CD4-positive, alpha-beta T cell treated with Interleukin-10 for 1 hour (primary cell): ENCODE data around the gene TRAF3.

Experiments used
- DNase-seq: peaks from one replicate; pipeline ENCODE4 v3.0.0-alpha.2; 2020

The TRAF3 gene

GRCh38 chr14:102778338-102779083 is 1.3 kb downstream of the TRAF3 start:
- peak; percentile 43 for DNase-seq

GRCh38 chr14:102779084-102779462 is 1.8 kb downstream of the TRAF3 start:
- no peak for DNase-seq

GRCh38 chr14:102779574-102780315 is 2.5 kb downstream of the TRAF3 start:
- DNase-seq: no peak

GRCh38 chr14:102781063-102781462 is 3.8 kb downstream of the TRAF3 start:
- DNase-seq: no peak

DNA sequence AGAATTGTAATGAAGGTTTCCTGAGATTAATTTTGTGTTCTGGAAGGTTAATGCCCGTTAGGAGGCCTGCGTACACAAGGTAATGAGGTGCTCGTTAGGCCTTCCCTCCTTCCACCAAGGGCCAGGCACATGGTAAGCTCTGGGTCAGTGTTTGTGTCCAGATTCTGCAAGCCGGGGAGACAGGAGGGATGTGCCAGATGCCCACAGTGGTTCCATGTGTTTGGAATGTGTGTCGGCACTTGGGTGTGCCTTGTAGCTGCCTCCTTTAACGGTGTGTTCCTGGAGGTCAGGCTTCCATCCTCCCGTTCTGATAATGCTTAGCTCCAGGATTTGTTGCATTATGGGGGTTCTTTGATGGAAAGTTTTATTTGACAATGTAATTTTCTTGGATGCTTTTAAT is 5.7 kb downstream of the TRAF3 start:
- no peak for DNase-seq

GRCh38 chr14:102784892-102785594 is 7.8 kb downstream of the TRAF3 start:
- no peak for DNase-seq

- no peak for DNase-seq
Observed at GRCh38 chr14:102785595-102785963, 8.3 kb downstream of the TRAF3 start.

- DNase-seq: no peak
Observed at GRCh38 chr14:102786768-102787167, 9.5 kb downstream of the TRAF3 start.

DNA sequence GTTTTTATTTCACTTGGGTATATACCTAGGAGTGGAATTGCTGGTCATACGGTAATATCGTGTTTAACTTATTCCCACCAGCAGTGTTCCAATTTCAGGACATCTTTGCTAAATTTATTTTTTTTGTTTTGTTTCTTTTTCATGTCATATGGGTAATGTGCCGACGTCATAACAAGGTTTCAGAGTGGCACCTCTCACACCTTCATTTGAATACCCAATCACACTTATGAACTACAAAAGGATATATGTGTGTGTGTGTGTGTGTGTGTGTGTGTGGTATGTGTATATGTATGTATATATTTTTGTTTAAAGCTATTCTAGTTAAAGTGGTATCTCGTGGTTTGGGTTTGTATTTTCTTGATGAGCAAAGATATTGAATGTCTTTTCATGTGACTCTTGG is 12.1 kb downstream of the TRAF3 start:
- no peak for DNase-seq

DNA sequence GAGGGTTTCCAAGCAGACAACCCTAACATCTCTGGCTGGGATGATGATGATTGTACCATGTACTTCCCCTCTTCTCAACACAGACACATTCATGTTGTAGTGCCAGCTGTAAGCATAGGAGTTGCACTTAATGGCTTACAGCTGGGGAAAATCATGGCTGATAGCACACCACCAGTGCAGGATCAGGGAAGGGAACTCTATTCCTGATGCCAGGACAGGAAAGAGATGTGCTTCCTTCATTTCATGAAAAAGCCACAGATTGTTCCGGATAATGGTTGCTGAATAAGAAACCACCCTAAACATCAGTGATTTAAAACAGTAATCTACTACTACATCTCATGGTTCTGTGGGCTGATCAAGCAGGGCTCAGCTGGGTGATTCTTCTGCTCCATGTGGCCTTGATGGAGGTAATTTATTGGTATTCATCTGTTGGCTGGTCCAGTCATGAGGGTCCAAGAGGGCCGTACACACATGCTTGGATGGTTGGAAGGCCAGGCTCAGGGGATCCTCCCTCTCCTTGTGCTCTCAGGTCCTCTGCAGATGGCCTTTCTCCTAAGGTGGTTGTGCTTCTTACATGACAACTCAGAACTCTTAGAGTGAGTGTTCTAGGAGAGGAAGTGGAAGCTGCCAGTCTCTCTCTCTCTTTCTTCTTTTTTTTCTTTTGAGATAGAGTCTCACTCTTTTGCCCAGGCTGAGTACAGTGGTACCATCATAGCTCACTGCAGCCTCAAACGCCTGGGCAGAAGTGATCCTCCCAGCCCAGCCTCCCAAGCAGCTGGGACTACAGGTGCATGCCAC is 16.5 kb downstream of the TRAF3 start:
- DNase-seq: no peak

DNA sequence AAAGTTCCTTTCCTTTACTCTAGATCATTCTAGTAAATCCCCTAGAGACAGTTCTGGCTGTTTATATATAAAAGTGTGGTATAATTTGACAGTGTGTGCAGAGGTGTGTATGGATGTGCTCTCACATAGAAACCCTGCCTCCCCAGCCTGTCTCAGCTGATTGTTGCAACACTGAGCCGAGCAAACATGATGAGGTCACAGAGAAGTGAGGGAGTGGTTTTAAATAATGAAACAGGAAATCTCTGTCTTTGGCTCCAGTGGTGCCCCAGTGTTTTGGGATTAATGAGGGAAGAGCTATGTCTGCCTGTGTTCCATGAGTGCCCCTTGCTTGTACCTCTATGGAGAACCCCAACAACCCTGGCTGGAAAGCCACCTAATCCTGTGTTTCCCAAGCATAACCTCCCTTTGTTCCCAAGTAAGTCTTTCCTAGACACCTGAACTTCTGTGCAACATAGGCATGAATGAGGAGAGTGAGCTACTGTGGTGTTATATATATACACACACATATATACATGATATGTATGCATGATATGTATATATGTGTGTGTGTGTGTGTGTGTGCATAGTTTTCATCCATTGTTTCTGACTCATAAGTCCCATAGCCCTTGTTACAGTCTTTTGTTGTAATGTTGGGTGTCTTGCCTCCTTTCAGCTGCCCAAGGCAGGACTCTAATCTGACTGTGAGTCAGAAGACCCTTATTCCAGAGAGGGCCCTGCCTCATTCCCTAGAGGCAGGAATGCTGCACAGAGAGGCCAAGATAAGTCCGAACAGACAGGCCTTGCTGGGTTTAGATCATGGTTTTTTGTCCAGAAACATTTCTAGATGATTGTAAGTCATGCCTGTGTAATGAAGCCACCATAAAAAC is 18.0 kb downstream of the TRAF3 start:
- peak; percentile 58 for DNase-seq

- no peak for DNase-seq
Observed at GRCh38 chr14:102796661-102797190, 19.5 kb downstream of the TRAF3 start.

DNA sequence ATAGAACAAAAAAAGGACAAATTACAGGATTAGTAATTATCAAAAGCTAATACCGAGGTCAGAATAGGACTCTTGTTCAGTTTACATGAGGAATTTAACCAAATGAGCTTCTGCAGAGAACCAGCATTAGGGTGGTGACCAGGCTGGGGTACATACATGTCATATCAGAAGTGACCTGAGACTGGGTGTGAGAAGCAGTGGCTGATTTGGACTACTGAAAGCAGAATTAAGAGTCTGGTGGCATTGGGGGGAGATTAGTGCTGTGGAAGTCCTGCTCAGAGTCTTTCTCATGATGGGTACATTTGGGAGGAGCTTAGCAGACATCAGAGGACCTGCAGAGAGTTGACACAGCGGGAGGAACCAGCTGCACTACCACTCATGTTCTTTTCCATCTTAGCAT is 21.7 kb downstream of the TRAF3 start:
- DNase-seq: no peak

DNA sequence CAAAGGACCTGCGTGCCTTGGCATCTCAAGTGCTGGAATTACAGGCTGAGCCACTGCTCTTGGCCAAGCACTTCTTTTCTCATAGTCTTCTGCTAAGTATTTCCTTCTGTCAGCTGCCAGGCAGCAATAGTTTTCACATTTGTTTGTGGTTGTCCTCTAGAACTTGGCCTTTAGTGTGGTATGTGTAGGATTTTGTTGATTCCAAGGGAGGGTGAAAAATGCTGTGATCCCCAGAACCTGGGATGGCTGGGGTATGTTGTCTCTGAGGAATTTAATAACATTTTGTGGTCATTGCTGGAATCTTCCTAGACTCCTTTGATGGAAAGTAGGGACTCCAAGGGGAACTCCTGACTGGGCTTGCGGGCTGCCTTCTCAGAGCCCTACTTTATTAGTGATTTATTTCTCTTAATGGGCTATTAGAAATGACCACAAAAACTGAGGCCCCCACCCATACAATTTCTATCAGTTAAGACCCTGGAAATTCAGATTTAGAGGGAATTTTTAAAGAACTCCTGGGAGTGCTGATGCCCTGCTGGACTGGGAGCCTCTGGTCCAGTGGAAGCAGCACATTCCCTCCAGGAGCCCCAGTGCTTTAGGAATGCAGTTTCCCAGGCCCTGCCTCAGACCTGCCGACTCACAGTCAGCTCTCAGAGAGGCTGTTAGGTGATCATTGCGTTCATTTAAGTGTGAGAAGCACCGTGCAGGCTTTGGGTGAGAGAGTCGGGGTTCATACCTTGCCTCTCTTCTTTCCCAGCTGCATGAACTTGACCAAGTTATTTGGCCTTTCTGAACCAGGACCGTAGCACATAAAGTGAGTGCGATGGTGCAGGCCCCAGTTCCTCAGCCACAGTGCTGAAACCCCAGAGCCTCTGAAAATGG is 22.7 kb downstream of the TRAF3 start:
- DNase-seq: no peak

DNA sequence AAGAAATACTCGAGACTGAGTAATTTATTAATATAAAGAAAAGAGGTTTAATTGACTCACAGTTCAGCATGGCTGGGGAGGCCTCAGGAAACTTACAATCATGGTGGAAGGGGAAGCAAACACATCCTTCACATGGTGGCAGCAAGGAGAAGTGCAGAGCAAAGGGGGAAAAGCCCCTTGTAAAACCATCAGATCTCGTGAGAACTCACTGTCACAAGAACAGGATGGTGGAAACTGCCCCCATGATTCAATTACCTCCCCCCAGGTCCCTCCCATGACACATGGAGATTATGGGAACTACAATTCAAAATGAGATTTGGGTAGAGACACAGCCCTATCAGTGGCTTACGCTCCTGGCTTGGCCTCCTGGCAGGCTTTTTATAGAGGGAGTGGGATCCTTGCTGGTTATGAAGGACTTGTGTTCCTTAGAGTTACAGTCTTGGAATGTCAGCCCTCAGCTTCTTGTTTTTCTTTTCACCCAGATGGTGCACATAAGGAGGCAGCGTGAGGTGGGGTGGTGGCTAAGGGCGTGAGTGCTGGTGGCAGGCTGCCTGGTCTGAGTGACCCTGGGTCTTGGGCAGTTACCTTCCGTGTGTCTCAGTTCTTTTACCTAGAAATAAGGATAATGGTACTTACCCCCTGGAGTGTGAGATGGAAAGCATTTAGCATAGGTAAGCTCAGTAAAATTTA is 25.7 kb downstream of the TRAF3 start:
- DNase-seq: no peak

- no peak for DNase-seq
Observed at GRCh38 chr14:102804858-102805257, 27.6 kb downstream of the TRAF3 start.

DNA sequence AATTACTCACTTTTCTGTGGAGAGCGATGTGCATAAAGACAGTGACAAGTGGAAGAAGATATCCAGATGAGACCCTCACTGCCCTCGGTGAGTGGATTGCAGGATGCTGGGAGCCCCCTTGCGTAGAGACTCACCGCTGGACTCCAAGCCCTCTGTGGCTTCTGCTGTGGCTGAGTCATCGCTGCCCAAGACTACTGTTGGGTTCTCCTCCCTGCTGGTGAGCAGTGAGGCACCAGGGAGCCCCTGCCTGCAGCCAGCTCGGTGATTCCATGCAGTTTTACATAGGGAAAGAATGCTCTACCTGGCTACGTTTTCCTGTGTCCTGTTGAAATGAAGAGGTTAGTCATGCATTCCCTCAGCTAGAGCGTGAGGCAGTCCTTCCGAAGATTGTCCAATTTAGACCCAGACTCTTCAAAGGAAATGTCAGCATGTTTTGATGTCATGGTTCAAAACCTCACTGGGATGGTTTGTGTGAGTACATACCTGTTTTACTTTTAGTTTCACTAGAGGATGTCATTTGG is 28.2 kb downstream of the TRAF3 start:
- DNase-seq: peak; percentile 48

GRCh38 chr14:102805941-102806340 is 28.7 kb downstream of the TRAF3 start:
- DNase-seq: no peak

GRCh38 chr14:102806447-102806846 is 29.2 kb downstream of the TRAF3 start:
- no peak for DNase-seq

- DNase-seq: no peak
Observed at GRCh38 chr14:102807013-102807406, 29.8 kb downstream of the TRAF3 start.
